ENCODE data around the gene MAML2.

The MAML2 gene

GRCh38 chr11:96265220-96265737 is 77.7 kb downstream of the MAML2 start:
- DNase-seq: no peak

GRCh38 chr11:96264364-96264763 is 78.6 kb downstream of the MAML2 start:
- no peak for DNase-seq

DNA sequence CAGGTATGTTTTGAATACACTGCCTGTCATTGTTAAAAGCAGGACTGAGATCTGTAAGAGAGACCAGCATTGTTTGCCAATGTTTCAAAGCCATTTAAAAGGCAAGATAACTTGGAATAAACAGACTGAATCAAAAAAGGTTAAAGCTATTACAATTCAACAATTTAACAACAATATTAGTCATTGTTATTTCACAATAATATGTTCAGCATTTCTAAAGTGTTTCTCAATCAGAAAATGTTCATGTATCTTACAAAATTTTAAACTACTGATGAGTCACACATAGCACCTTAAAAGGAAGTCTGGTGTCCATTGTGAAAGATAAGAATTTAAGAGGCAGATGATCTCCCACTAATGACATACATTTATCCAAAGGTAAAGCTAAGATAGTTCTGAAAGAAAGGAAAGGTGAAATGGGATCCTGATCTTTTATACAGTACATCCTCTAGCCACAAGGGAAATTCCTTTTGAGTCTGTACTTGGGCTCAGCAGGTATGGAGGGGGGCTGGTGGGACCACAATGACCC is 79.7 kb downstream of the MAML2 start:
- no peak for DNase-seq

GRCh38 chr11:96260532-96260931 is 82.5 kb downstream of the MAML2 start:
- no peak for DNase-seq

- DNase-seq: no peak
Observed at GRCh38 chr11:96260067-96260511, 82.9 kb downstream of the MAML2 start.

DNA sequence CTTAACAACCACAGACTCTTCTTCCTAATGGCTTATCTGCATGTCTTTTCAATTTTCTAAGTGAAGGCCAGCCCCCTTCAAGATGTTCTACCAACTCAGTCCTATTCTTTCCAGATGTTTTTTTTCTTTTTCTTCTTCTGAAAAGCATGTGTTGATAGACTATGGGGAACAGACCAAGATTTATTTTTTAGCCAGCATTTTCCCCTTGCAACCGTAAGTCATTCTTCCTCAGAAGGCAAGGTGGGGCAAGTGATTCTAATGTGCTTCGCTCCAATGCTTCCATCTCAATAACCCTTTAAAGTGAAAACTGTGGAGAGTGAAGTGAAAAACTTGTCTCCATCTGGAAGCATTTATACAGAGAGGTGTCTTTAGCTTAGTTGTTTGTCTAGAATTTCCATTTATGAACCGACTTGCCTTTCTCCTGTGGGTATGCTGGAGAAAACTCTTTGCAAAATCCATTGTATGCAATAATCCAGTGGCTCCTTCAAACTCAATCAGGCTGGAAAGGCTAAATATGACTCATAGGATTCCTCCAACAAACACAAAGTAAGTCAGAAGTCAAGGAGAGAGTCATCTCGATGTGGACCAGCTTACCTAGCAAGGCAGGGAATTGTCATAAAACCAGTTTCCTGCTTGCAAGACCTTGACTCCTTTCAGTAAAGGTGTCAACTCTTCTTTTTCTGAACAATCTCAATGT is 83.7 kb downstream of the MAML2 start:
- DNase-seq: no peak

GRCh38 chr11:96257972-96258934 is 84.7 kb downstream of the MAML2 start:
- DNase-seq: no peak

GRCh38 chr11:96257036-96257435 is 86.0 kb downstream of the MAML2 start:
- DNase-seq: no peak

- DNase-seq: no peak
Observed at GRCh38 chr11:96256215-96257011, 86.6 kb downstream of the MAML2 start.

- no peak for DNase-seq
Observed at GRCh38 chr11:96254854-96255253, 88.1 kb downstream of the MAML2 start.

- DNase-seq: no peak
Observed at GRCh38 chr11:96254087-96254486, 88.9 kb downstream of the MAML2 start.

- DNase-seq: no peak
Observed at GRCh38 chr11:96246718-96247552, 96.1 kb downstream of the MAML2 start.

DNA sequence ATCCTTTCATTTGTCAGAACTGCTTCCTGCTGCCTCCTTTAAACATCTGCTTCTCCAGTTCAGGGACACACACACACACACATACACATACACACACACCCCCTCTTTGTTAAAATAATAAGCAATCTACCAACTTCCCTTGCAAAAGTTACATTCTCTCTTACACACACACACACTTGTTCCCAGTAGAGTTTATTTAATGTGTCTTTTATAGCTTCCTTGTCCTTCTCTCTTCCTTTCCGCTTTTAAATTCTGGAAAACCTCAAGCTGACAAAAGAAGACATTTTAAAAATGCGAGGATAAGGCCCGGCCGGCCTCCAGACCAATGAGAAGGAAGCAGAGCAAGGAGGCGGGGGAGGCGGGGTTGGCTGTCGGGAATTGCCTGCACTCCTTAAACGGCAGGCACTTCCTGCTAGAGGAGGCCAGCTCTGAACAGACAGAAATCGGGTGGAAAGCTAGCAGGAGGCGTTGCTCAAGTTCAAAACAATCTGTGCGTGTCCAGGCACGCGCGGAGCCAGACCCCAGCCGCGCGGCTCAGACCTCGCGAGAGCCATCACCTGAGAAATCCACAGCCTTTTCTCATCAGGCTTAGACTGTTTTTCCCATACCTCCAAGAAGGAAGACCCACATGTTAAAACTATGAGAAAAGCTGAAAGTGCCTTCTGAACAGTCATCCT is 99.9 kb downstream of the MAML2 start:
- peak; percentile 86 for DNase-seq

GRCh38 chr11:96242191-96242847 is 100.7 kb downstream of the MAML2 start:
- DNase-seq: no peak

GRCh38 chr11:96241331-96241841 is 101.6 kb downstream of the MAML2 start:
- no peak for DNase-seq

DNA sequence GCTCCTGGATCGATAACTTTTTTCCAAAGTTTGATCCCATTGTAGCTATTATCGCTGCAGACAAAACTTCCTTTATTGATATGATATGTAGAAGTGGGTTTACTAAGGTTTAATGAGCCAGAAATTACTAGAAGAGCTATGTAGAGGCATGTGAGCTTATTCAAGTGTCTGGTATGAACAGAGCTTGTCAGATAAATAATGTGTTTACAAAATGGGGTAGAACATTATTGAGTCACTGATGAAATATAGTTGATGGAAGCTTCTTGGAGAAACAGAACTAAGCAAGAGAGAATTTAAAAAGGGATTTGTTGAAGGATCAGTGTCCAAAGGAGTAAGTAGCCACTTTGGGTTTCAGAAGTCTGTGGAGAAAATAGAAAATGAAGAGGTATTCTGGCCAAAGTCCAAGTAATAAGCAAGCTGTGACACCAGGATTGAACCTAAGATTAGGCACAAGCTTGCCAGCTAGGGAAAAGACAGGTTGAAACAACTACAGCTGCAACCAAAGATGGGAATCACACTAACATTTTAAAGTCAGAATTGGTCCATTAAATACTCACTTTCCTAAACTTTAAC is 104.3 kb downstream of the MAML2 start:
- DNase-seq: no peak

DNA sequence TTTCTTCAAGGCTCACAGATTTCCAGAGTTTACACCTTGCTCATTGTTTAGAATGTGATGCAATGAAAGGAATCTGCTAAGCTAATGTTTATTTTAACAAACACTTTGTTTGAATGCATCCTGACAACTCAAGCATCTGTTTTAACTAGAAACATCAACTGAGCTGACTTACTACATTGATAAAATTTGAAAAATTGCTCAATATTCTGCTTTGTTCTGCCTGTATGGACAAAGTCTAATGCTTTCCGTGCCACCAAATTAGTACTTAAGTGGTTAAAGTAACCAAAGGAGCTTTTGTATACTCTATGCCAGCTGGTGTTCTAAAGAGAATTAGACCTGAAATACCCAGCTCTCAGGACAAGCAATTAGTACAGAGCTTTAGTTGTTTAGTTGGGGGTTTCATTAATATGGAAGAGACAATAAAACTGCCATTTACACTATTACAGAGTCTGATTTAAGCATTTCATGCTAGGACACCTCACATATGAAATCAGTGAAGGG is 105.2 kb downstream of the MAML2 start:
- DNase-seq: no peak

DNA sequence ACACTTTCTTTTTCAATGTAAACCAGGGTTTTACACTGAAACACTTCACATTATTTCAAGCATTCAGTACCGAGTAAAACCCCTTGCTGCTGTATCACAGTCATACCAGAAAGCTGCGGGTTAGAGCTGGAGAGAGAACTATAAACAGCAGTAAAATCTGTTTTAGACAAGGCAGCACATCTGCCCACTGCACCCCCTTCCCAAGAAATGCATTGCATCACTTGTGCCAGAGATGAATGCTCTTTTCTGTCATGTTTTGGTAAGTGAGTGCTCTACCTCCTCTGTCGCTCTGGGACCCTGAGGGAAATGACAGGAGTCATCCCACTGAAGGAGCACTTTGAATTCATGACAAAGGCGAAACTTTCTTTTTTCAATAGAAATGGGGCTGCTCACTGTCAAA is 107.2 kb downstream of the MAML2 start:
- peak; percentile 68 for DNase-seq

DNA sequence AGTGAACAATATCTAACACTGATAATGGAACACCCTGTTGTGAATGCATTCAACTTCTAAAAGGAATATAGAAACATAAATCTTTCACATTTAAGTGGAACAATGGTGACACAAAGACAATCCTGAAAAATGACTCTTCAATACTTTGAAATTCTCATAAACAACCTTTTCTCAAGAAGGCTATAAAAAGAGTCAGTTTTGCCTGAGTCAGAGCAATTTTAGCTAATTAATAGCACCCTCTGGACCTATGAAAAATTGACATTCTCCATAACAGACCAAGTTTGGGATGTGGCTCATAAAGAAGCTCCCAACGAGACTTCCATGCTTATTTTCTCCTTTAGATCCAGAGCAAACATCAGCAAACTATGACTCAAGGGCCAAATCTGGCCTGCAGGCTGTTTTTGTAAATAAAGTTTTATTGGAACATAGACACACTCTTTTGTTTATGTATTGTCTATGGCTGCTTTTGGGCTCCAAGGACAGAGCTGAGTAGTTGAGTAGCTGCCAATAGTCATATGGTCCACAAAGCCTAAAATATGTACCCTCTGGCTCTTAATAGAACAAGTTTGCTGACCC is 108.0 kb downstream of the MAML2 start:
- DNase-seq: no peak
